H1 (cell line): ENCODE results near the gene TMEM134. TPM values are rescaled to one million over a fixed set of nuclear protein-coding genes. Genes with fewer than 3 reads are reported as not detected.

ENCODE experiments used
- BACH1 ChIP-seq: IDR thresholded peaks from 2 replicates; pipeline ENCODE4 v1.6.1; 2012; ENCODE audit warnings: low read length, improper control_type of control experiment
- CBX8 ChIP-seq: fragments of 300-800, 300-1000 bp; sonication (generic); IDR thresholded peaks from 2 replicates; pipeline ENCODE4 v1.7.1; 2016; ENCODE audit warnings: low read depth, low read length, borderline replicate concordance
- HDAC2 ChIP-seq, 2 experiments: fragments of 300-600 bp in 1 of 2; sonication (generic) in 1 of 2; IDR thresholded peaks; 2 replicates each; pipeline ENCODE4 v1.6.1; 2011 to 2012; ENCODE audit warnings: low read depth in 2 of 2, low read length in 2 of 2, mild to moderate bottlenecking in 2 of 2, moderate library complexity in 2 of 2, borderline replicate concordance in 1 of 2, inconsistent platforms in 1 of 2
- NANOG ChIP-seq: IDR thresholded peaks from 2 replicates; pipeline ENCODE4 v1.6.1; 2011; ENCODE audit warnings: low read length, low read depth, mild to moderate bottlenecking, inconsistent platforms; ENCODE audit not compliant: insufficient read depth, poor library complexity, severe bottlenecking
- RBBP5 ChIP-seq: IDR thresholded peaks from 2 replicates; pipeline ENCODE4 v1.7.1; 2012; ENCODE audit warnings: low read depth, mild to moderate bottlenecking, inconsistent platforms, low read length, moderate library complexity, borderline replicate concordance
- RNF2 ChIP-seq: fragments of 200-900, 300-1000 bp; sonication (generic); IDR thresholded peaks from 2 replicates; pipeline ENCODE4 v1.7.1; 2016; ENCODE audit warnings: borderline replicate concordance, low read depth, mild to moderate bottlenecking, antibody characterized with exemption, low read length; ENCODE audit not compliant: poor library complexity, severe bottlenecking; ENCODE audit errors: missing control alignments
- TCF12 ChIP-seq: IDR thresholded peaks from 2 replicates; pipeline ENCODE4 v1.6.1; 2011; ENCODE audit warnings: low read depth, mild to moderate bottlenecking, low read length
- polyA plus RNA-seq, 7 experiments: library from polyadenylated mRNA; depleted of rRNA in 3 of 7; stranded (reverse) in 5 of 7; unstranded in 2 of 7; fragments of >200 nt in 5 of 7; fragments of 200-250 nt in 2 of 7; gene quantifications; 1 replicate in 5 of 7; 2 replicates in 1 of 7; 4 replicates in 1 of 7; pipeline versions ENCODE4 v1.2.1 to v1.2.3, GENCODE V29; 2011 to 2013; ENCODE audit warnings: missing spikeins in 2 of 7, mixed read lengths in 2 of 7
- total RNA-seq: library from RNA; stranded (reverse); fragmentation: NEBNext Ultra II Directional; extraction: Animal tissue kit (Norgen Biotek cat#: 25700); gene quantifications from 2 replicates; pipeline ENCODE4 v1.2.1, GENCODE V29; 2021
- TF ChIP-seq, protein P1 (sequence below): fragments of 300-600 bp; sonication (generic); IDR thresholded peaks from 2 replicates; pipeline ENCODE4 v1.7.1; 2012; ENCODE audit warnings: low read length, moderate library complexity, mild to moderate bottlenecking, inconsistent platforms; ENCODE audit not compliant: insufficient replicate concordance

TMEM134 gene
- total and polyA plus RNA-seq, 2 of the 8 experiments (the other 6 are each of a cell fraction or from before 2014, with no cell fraction given) = 32.4 to 229 TPM

DNA sequence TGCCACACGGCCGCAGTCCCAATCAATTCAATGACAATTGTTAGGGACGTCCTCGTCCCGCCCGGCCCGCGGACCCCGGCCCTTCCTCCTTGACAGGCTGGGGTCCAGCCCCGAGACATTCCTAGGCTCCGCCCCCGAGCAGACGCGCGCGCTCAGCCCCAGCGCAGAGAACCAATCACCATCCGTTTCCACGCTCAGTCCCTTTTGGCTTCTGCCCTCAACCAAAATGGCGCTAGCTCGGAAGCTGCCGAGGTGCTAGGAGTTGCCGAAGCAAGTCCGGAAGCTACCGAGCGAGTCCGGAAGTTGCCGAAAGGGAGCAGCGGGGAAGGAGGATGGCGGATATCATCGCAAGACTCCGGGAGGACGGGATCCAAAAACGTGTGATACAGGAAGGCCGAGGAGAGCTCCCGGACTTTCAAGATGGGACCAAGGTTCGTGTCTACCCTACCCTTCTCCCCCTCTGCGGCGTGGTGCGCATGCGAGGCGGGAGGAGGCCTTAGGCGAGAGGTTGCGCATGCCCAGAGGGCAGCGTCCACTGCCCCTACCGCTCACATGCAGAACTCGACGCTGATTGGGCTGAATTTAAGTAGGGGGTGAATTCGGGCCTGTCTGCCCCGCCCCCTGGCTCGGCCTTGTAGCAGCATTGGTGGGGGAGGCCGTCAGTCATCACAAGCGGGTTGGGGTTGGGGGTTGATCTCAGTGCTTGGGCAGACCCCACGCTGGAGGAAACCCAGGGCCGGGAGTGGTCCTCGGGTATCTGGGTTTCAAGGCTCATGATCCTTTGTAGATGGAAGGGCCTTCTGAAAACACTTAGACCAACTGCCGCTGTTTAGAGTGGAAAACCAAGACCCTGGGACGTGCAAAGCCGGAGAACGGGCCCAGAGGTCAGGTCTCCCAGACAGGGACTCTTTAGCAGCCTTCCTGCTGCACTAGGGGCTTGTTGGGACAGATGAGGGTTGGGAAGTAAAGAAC is 14.1 kb upstream of the TMEM134 start, which contains the start of gene AIP (continued):
- no peak for TF ChIP-seq CBX8
- no peak for TF ChIP-seq RBBP5
- TF ChIP-seq BACH1 = no peak
- peak; percentile 68 for TF ChIP-seq RNF2
- TF ChIP-seq, protein P1, sequence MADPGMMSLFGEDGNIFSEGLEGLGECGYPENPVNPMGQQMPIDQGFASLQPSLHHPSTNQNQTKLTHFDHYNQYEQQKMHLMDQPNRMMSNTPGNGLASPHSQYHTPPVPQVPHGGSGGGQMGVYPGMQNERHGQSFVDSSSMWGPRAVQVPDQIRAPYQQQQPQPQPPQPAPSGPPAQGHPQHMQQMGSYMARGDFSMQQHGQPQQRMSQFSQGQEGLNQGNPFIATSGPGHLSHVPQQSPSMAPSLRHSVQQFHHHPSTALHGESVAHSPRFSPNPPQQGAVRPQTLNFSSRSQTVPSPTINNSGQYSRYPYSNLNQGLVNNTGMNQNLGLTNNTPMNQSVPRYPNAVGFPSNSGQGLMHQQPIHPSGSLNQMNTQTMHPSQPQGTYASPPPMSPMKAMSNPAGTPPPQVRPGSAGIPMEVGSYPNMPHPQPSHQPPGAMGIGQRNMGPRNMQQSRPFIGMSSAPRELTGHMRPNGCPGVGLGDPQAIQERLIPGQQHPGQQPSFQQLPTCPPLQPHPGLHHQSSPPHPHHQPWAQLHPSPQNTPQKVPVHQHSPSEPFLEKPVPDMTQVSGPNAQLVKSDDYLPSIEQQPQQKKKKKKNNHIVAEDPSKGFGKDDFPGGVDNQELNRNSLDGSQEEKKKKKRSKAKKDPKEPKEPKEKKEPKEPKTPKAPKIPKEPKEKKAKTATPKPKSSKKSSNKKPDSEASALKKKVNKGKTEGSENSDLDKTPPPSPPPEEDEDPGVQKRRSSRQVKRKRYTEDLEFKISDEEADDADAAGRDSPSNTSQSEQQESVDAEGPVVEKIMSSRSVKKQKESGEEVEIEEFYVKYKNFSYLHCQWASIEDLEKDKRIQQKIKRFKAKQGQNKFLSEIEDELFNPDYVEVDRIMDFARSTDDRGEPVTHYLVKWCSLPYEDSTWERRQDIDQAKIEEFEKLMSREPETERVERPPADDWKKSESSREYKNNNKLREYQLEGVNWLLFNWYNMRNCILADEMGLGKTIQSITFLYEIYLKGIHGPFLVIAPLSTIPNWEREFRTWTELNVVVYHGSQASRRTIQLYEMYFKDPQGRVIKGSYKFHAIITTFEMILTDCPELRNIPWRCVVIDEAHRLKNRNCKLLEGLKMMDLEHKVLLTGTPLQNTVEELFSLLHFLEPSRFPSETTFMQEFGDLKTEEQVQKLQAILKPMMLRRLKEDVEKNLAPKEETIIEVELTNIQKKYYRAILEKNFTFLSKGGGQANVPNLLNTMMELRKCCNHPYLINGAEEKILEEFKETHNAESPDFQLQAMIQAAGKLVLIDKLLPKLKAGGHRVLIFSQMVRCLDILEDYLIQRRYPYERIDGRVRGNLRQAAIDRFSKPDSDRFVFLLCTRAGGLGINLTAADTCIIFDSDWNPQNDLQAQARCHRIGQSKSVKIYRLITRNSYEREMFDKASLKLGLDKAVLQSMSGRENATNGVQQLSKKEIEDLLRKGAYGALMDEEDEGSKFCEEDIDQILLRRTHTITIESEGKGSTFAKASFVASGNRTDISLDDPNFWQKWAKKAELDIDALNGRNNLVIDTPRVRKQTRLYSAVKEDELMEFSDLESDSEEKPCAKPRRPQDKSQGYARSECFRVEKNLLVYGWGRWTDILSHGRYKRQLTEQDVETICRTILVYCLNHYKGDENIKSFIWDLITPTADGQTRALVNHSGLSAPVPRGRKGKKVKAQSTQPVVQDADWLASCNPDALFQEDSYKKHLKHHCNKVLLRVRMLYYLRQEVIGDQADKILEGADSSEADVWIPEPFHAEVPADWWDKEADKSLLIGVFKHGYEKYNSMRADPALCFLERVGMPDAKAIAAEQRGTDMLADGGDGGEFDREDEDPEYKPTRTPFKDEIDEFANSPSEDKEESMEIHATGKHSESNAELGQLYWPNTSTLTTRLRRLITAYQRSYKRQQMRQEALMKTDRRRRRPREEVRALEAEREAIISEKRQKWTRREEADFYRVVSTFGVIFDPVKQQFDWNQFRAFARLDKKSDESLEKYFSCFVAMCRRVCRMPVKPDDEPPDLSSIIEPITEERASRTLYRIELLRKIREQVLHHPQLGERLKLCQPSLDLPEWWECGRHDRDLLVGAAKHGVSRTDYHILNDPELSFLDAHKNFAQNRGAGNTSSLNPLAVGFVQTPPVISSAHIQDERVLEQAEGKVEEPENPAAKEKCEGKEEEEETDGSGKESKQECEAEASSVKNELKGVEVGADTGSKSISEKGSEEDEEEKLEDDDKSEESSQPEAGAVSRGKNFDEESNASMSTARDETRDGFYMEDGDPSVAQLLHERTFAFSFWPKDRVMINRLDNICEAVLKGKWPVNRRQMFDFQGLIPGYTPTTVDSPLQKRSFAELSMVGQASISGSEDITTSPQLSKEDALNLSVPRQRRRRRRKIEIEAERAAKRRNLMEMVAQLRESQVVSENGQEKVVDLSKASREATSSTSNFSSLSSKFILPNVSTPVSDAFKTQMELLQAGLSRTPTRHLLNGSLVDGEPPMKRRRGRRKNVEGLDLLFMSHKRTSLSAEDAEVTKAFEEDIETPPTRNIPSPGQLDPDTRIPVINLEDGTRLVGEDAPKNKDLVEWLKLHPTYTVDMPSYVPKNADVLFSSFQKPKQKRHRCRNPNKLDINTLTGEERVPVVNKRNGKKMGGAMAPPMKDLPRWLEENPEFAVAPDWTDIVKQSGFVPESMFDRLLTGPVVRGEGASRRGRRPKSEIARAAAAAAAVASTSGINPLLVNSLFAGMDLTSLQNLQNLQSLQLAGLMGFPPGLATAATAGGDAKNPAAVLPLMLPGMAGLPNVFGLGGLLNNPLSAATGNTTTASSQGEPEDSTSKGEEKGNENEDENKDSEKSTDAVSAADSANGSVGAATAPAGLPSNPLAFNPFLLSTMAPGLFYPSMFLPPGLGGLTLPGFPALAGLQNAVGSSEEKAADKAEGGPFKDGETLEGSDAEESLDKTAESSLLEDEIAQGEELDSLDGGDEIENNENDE = no peak
- TF ChIP-seq TCF12 = no peak
- TF ChIP-seq HDAC2 (IDR thresholded peaks at IDR 0.05; ENCODE audit: borderline replicate concordance in 1 of 2, low read depth in 2 of 2, low read length in 2 of 2) = 0 out of 4 replicates have a peak, but pooled peaks of 1 of the 2 experiments have one; percentile 82
- TF ChIP-seq NANOG = no peak
